Keratinocyte (primary cell): ENCODE measurements around the gene GBX2. TPM values are rescaled to one million over a fixed set of nuclear protein-coding genes. Genes with fewer than 3 reads are reported as not detected.

Source experiments
- DNase-seq: peaks from one replicate; pipeline ENCODE4 v3.0.0-alpha.2; 2011; ENCODE audit warnings: low read depth, missing footprints, low spot score
- FAIRE-seq: peaks from 2 replicates; lab custom pipeline; 2011; peaks lifted over from hg19 to GRCh38; lab: Jason Lieb, UNC
- H2AFZ ChIP-seq: 2 replicates; pipeline ENCODE4 v1.6.0; 2012; ENCODE audit warnings: low read length, control low read depth, inconsistent platforms; ENCODE audit not compliant: control insufficient read depth
- H3K27ac ChIP-seq: 2 replicates; pipeline ENCODE4 v1.5.1; 2011; ENCODE audit warnings: low read length; ENCODE audit not compliant: control insufficient read depth, insufficient read depth
- H3K27me3 ChIP-seq: 3 replicates; pipeline ENCODE4 v1.6.0; 2011; ENCODE audit warnings: low read length; ENCODE audit not compliant: control insufficient read depth, insufficient read depth; ENCODE audit errors: extremely low read depth
- H3K36me3 ChIP-seq, 2 experiments: 2 replicates in 1 of 2; 3 replicates in 1 of 2; pipeline ENCODE4 v1.5.1; 2011; ENCODE audit warnings: low read length in 2 of 2, mild to moderate bottlenecking in 1 of 2; ENCODE audit not compliant: control insufficient read depth in 2 of 2, insufficient read depth in 2 of 2; ENCODE audit errors: extremely low read depth in 1 of 2
- H3K4me1 ChIP-seq: 3 replicates; pipeline ENCODE4 v1.5.1; 2011; ENCODE audit warnings: low read length; ENCODE audit not compliant: control insufficient read depth, insufficient read depth; ENCODE audit errors: extremely low read depth
- H3K4me2 ChIP-seq: 3 replicates; pipeline ENCODE4 v1.6.0; 2011; ENCODE audit warnings: low read depth, low read length; ENCODE audit not compliant: control insufficient read depth, insufficient read depth; ENCODE audit errors: extremely low read depth
- H3K4me3 ChIP-seq, 3 experiments: fragments of 200-600 bp in 1 of 3; sonication (generic) in 1 of 3; 2 replicates in 2 of 3; 3 replicates in 1 of 3; pipeline ENCODE4 v1.5.1; 2011 to 2016; ENCODE audit warnings: low read length in 3 of 3, mild to moderate bottlenecking in 3 of 3, control low read depth in 2 of 3, inconsistent platforms in 1 of 3, low read depth in 1 of 3, mixed read lengths in 1 of 3, mixed run types in 1 of 3, moderate library complexity in 1 of 3; ENCODE audit not compliant: control insufficient read depth in 2 of 3, insufficient read depth in 2 of 3; ENCODE audit errors: extremely low read depth in 1 of 3
- H3K79me2 ChIP-seq: 2 replicates; pipeline ENCODE4 v1.6.0; 2012; ENCODE audit warnings: low read length; ENCODE audit not compliant: control insufficient read depth, insufficient read depth
- H3K9ac ChIP-seq: 3 replicates; pipeline ENCODE4 v1.6.0; 2011; ENCODE audit warnings: low read length; ENCODE audit not compliant: control insufficient read depth, insufficient read depth; ENCODE audit errors: extremely low read depth
- H3K9me1 ChIP-seq: 3 replicates; pipeline ENCODE4 v1.6.0; 2011; ENCODE audit warnings: low read length; ENCODE audit not compliant: control insufficient read depth, insufficient read depth; ENCODE audit errors: extremely low read depth
- H3K9me3 ChIP-seq: 2 replicates; pipeline ENCODE4 v1.5.1; 2012; ENCODE audit warnings: low read depth, low read length; ENCODE audit not compliant: control insufficient read depth
- H4K20me1 ChIP-seq: 3 replicates; pipeline ENCODE4 v1.6.0; 2011; ENCODE audit warnings: low read length; ENCODE audit not compliant: control insufficient read depth, insufficient read depth; ENCODE audit errors: extremely low read depth
- CTCF ChIP-seq, 3 experiments: IDR thresholded peaks in 1 of 3; conservative IDR thresholded peaks in 1 of 3; optimal IDR thresholded peaks in 1 of 3; 2 replicates in 2 of 3; 3 replicates in 1 of 3; pipeline versions ENCODE3 to v1.5.1; 2011; ENCODE audit warnings: low read length in 3 of 3, mild to moderate bottlenecking in 3 of 3, moderate library complexity in 2 of 3, control low read depth in 1 of 3, inconsistent platforms in 1 of 3; ENCODE audit not compliant: insufficient read depth in 2 of 3; ENCODE audit errors: extremely low read depth in 1 of 3
- EZH2 ChIP-seq: IDR thresholded peaks from one replicate; pipeline ENCODE4 v1.6.1; 2012; ENCODE audit warnings: inconsistent platforms, mild to moderate bottlenecking, low read length, moderate library complexity
- dilution Hi-C: fragments of 300-500 bp; cut with MboI; formaldehyde crosslinking; loops from one replicate; pipeline ENCODE4 v1.7.0; 2020; ENCODE audit warnings: low sequenced_read_pairs; ENCODE audit not compliant: extremely low pct_ligation_motif_present
- polyA plus RNA-seq, 5 experiments: library from polyadenylated mRNA; depleted of rRNA in 3 of 5; stranded (reverse) in 3 of 5; stranded (forward) in 1 of 5; unstranded in 1 of 5; fragments of >200 nt; gene quantifications; 1 replicate in 1 of 5; 2 replicates in 3 of 5; 3 replicates in 1 of 5; pipeline versions ENCODE4 v1.2.1 to v1.2.3, GENCODE V29; 2011 to 2012; ENCODE audit warnings: missing spikeins in 2 of 5, low read depth in 1 of 5, low replicate concordance in 1 of 5

GBX2 gene
- polyA plus RNA-seq, 1 donor (not counting 4 experiments of a cell fraction or from before 2014, with no cell fraction given): 0.17 TPM

- no peaks in the 10 kb centered on the region for H4K20me1 ChIP-seq
- H3K27ac ChIP-seq: peak overlapping the region; percentile 32
- no peaks in the 10 kb centered on the region for H3K9me1 ChIP-seq
- dilution Hi-C loops: no loop called here
- H3K36me3 ChIP-seq: no peaks in the 10 kb centered on the region
- DNase-seq (no peak), FAIRE-seq (peak; percentile 34)
- H3K4me1 ChIP-seq: peaks cover 23% of the 10 kb centered on the region
- peak overlapping the region; percentile 40 to 71 (median 60) for H3K4me3 ChIP-seq
- H3K9ac ChIP-seq: peak overlapping the region; percentile 52
- H3K27me3 ChIP-seq: peaks cover 11% of the 10 kb centered on the region
- H3K9me3 ChIP-seq: no peaks in the 10 kb centered on the region
- TF ChIP-seq CTCF (optimal IDR thresholded peaks at IDR 0.05 in 1 of 3, IDR thresholded peaks at IDR 0.05 in 1 of 3, conservative IDR thresholded peaks at IDR 0.05 in 1 of 3; ENCODE audit: extremely low read depth in 1 of 3, insufficient read depth in 2 of 3, low read length in 3 of 3): no peak
- peak overlapping the region; percentile 88 for H3K4me2 ChIP-seq
- peak overlapping the region; percentile 70 for H2AFZ ChIP-seq
- no peaks in the 10 kb centered on the region for H3K79me2 ChIP-seq
Measured at GRCh38 chr2:236178890-236179235, 10.7 kb upstream of the GBX2 start.

DNA sequence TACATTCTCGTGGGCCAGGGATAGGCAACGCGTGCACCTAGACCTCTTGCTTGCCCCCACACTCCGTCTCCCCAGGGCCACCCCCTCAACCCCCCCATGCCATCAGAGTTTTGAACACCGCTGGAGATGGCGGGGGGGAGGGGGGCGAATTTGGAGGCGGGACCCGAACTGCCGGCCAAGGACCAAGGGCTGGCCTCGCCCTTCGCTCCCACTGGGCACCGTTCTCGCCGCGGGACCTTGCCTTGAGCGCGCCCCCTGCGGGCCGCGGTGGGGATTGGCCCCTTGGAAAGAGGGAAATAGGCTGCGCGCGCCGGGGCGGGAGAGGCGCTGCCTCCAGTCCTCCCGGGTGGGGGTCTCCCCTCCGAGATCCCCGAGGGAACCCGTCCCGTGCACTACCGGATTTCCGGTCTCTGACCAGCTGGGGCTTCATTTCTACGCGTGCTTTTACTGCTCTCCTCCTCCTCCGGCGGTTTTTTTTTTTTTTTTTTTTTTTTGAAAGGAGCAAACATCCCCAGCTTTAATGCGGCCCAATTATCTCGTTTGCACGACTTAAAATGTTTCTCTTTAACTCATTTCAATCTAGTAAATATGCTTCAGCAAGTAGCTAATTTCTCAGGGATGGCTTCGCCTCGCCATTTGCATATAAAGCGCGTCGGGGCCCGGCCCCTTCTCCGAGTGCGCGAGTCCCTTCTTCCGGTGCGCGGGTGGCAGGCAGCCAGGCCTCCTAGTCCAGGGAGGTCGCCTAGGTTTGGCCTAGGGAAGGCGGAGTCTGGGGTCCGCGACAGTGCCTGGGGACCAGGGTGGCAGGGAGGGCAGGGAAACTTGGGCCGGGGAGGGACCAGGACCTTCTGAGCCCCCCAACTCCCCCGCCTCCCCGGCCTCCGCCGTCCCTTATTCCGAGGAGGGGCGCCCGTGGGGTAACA is 10.0 kb upstream of the GBX2 start:
- H3K4me2 ChIP-seq: peak overlapping the region; percentile 88
- no peaks in the 10 kb centered on the region for H3K79me2 ChIP-seq
- H3K9ac ChIP-seq: peak overlapping the region; percentile 52
- H3K9me3 ChIP-seq: no peaks in the 10 kb centered on the region
- peaks cover 17% of the 10 kb centered on the region for H3K27me3 ChIP-seq
- TF ChIP-seq CTCF (optimal IDR thresholded peaks at IDR 0.05 in 1 of 3, IDR thresholded peaks at IDR 0.05 in 1 of 3, conservative IDR thresholded peaks at IDR 0.05 in 1 of 3; ENCODE audit: extremely low read depth in 1 of 3, insufficient read depth in 2 of 3, low read length in 3 of 3): peak; percentile 60 to 94 (median 88)
- no peak for TF ChIP-seq EZH2
- H3K9me1 ChIP-seq: no peaks in the 10 kb centered on the region
- dilution Hi-C loops: no loop called here
- peak; percentile 9 for FAIRE-seq
- H4K20me1 ChIP-seq: no peaks in the 10 kb centered on the region
- peak overlapping the region; percentile 40 to 71 (median 60) for H3K4me3 ChIP-seq
- peak overlapping the region; percentile 32 for H3K27ac ChIP-seq
- no peaks in the 10 kb centered on the region for H3K36me3 ChIP-seq
- H3K4me1 ChIP-seq: peaks cover 23% of the 10 kb centered on the region
- DNase-seq: no peak
- peak overlapping the region; percentile 70 for H2AFZ ChIP-seq
